GM10266 (cell line): ENCODE results near the gene GABPA.

Experiments
- DNase-seq: peaks from one replicate; pipeline ENCODE4 v3.0.0; 2012; ENCODE audit errors: extremely low spot score
- CTCF ChIP-seq: IDR thresholded peaks from 2 replicates; pipeline ENCODE4 v1.5.1; 2012; ENCODE audit warnings: mild to moderate bottlenecking, low read depth; ENCODE audit not compliant: control insufficient read depth, insufficient read depth; ENCODE audit errors: missing control alignments

The GABPA gene

GRCh38 chr21:25811186-25811585 is 76.4 kb downstream of the GABPA start:
- no peak for TF ChIP-seq CTCF
- no peak for DNase-seq

- DNase-seq = no peak
- TF ChIP-seq CTCF = no peak
Observed at GRCh38 chr21:25813917-25814316, 79.1 kb downstream of the GABPA start.

GRCh38 chr21:25818121-25818520 is 83.3 kb downstream of the GABPA start:
- DNase-seq = no peak
- TF ChIP-seq CTCF = no peak

- no peak for DNase-seq
- TF ChIP-seq CTCF = no peak
Observed at GRCh38 chr21:25818551-25818950, 83.8 kb downstream of the GABPA start.
